Measurements from ENCODE around the gene ASPSCR1. TPM values are rescaled to one million over a fixed set of nuclear protein-coding genes. Genes with fewer than 3 reads are reported as not detected.
"Not testable (repeated sequence)": the region's sequence is repeated elsewhere in the genome, so short reads cannot be mapped to it uniquely, and the experiment has no call there.

Gene ASPSCR1
- total RNA-seq, 1 donor: 28.0 TPM

DNA sequence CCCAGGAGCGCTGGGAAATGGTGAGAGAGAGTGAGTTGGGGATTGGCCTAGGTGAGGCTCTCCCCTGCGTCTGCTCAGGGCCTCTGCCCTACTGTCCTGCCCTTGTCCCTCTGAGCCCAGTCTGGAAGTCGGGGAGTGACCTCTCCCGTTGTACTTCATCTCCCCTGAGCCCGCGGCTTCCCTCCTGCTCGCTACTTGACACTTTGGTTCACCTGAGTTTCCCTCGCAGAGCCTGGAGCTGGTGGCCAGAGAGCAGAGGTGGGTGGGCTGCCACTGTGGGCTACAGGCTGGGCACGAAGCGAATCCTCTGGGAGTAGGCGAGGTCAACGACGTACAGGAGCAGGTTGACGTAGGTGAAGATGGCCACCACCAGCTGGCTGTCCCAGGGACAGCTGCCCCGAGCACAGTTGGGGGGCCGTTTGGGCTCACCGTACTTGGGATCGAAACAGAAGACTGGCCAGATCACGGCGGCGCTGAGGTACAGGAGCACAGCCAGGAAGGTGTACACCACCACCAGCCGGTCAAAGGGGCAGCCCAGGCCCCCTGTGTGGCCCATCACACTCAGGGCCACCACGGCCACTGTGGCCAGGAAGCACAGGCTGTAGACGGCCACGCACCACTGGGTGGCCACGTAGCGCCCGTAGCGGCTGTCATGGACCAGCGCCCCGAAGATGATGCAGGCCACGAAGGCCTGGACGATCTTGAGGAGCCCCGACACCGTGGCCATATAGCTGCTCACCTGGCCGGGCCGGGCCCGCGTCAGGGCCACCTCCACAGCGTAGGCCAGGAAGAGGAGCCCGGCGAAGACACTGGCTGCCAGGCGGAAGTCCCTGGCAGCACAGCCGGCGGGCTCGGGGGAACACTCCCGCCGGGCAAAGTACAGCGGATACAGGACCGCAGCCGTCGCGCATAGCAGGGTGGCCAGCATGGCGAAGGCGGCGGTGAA lies 36.6 kb upstream of the ASPSCR1 start:
- DNase-seq (ENCODE audit: low read depth in 2 of 3, low spot score in 2 of 3): no peak

GRCh38 chr17:81941484-81942166 lies 35.8 kb upstream of the ASPSCR1 start:
- peak in 1 of 3 donors; percentile 27 for DNase-seq (ENCODE audit: low read depth in 2 of 3, low spot score in 2 of 3)

DNA sequence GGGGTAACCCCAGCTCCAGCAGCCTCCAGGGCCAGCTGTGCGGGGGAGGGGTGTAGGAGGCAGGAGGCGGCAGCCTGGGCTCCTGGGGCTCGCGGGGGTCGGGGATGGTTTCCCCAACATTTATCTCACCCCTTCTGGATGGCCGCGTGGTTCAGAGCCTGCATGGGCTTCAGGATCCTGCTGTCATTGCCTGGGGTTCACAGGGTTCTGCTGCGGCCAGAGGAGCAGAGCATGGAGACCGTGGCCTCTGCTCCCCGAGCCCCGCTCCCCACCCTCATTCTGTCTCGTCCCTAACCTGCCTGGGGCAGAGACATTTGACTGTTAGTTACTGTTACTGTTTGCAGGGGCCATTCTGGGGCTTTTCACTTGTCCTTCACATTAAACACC lies 35.3 kb upstream of the ASPSCR1 start:
- no peak for DNase-seq (ENCODE audit: low read depth in 2 of 3, low spot score in 2 of 3)

DNA sequence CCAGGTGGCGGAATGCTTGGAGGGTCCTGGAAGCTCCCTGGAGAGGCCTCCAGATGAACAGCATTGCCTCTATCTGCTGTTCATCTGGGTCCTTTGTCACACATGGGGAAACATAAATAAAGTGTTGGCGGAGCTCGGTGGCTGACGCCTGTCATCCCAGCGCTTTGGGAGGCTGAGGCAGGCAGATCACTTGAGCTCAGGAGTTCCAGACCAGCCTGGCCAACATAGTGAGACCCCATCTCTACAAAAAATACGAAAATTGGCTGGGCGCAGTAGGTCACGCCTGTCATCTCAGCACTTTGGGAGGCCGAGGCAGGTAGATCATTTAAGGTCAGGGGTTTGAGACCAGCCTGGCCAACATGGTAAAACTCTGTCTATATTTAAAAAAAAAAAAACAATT lies 32.6 kb upstream of the ASPSCR1 start:
- DNase-seq (ENCODE audit: low read depth in 2 of 3, low spot score in 2 of 3): no peak

DNA sequence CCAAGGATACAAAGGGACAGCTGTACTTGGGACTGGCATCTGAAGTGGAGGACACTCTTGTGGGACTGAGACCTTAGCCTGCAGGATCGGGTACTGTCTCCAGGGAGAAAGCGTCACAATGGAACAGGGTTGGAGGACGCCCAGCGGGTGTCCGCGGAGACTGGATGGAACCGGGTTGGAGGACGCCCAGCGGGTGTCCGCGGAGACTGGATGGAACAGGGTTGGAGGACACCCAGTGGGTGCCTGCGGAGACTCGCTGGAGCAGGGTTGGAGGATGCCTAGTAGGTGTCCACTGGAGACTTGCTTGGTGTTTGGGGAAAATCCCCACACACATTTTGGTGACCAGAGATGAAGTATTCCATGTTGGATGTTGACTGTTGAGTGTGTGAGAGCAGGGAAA lies 30.2 kb upstream of the ASPSCR1 start, which contains the start of gene MYADML2:
TSS of gene MYADML2 (minus strand) at position 45 of the 400 bp plus-strand sequence. CDS start 5,492 bp downstream, outside the sequence.
- DNase-seq (ENCODE audit: low read depth in 2 of 3, low spot score in 2 of 3): no peak

DNA sequence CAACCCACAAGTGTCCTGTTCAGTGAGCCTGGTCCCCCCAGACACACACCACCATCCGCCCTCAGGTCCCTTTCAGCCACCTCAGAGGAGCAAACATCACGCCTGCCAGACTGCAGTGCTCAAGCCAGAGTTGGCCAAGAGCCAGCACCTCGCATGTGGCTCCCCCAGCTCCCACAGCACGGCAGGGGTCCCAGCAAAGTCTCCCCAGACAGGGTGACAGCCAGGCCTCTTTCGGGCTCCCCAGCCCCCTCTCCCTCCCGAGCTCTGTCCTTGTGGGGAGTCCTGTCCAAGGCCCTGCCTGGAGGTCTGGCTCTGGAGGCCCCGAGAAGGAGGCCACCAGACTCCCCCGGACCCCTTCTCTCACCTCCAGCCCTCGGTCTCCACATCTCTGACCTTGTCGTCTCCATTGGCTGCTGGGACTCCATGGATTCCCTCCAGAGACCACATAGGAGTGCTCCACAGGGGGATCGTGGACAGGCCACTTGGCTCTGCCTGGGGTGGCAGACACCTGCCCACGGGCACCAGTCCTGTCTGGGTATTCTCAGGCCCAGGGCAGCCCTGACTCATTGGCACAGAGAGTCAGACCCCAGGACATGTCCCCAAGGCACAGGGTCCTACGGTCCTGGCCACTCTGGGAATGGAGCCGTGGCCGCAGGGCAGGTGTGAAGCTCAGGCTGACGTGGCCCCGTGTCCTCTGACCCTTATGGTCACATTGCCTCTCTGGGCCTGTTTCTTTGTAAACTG lies 28.6 kb upstream of the ASPSCR1 start:
- DNase-seq (ENCODE audit: low read depth in 2 of 3, low spot score in 2 of 3): no peak

DNA sequence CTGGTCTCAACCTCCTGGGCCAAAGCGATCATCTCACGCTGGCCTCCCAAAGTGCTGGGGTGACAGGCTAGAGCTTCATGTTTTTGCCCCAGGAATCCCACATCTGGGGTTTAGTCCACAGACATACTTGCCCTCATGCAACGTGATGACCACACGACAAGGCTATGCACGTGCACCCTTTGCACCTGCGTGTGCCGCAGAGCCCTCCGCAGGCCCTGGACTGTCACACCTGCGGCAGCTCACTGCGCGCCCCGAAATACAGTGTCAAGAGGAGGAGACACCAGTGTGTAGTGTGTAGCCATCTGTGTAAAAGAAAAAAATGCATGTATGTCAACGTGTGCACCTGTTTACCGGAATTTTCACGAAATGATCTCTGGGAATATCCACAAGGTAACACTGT lies 26.9 kb upstream of the ASPSCR1 start:
- DNase-seq (ENCODE audit: low read depth in 2 of 3, low spot score in 2 of 3): no peak

DNA sequence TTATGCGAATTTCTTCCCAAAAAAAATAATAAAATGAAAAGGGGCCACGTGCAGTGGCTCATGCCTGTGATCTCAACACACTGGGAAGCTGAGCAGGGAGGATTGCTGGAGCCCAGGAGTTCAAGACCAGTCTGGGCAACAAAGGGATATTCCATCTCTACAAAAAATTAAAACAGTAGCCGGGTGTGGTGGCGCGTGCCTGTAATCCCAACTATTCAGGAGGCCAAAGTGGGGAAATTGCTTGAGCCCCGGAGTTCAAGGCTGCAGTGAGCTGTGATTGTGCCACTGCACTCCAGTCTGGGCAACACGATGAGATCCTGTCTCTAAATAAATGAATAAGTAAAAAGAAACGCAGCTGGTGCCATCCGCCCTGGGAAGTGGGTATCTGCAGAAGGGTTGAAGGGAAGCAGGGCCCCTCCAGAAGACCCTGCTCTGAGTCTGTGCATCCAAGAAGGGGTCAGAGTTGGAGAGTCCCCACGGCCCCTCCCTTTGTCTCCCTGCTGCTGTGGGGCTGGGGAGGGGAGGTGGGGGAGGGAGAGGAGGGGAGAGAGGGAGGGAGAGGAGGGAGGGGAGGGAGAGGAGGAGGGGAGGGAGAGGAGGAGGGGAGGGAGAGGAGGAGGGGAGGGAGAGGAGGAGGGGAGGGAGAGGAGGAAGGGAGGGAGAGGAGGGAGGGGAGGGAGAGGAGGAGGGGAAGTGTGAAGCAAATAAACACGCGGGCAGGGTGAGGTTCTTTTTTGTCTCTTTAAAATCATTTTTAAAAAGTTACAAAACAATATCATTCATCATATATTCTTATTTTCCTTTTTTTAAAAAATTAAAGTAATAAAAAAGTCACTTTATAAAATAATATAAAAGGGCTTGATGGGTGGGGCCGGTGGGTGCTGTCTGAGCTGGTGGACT lies 25.4 kb upstream of the ASPSCR1 start:
- no peak for DNase-seq (ENCODE audit: low read depth in 2 of 3, low spot score in 2 of 3)

DNA sequence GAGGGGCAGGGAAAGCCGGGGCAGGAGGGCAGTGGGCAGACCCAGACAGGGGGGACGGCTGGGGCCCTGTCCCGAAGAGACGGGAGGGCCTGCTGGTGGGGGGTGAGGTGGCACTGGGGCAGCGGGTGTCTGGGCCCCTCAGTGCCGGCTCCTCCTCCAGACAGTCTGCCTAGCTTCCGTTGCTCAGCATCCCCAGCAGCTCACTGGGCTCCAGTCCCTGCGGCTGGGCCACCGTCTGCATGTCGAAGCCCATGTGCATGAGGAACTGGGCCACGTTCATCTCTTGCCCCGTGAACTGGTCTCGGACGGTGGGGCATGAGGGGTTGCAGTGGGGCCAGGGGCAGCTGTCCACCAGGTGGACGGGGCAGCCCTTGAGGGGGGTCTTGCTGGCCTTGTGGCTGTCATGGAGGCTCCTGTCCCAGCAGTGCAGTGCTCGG lies 24.6 kb upstream of the ASPSCR1 start:
- no peak for DNase-seq (ENCODE audit: low read depth in 2 of 3, low spot score in 2 of 3)

DNA sequence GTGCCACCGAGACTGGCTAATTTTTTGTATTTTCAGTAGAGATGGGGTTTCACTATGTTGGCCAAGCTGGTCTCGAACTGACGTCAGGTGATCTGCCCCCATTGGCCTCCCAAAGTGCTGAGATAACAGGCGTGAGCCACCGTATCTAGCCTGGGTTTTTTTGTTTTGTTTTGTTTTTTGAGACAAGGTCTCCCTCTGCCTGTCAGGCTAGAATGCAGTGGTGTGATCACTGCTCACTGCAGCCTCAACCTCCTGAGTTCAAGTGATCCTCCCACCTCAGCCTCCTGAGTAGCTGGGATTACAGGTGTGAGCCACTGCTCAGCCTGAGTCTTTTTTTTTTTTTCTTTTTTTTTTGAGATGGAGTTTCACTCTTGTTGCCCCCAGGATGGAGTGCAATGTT lies 24.0 kb upstream of the ASPSCR1 start:
- DNase-seq (ENCODE audit: low read depth in 2 of 3, low spot score in 2 of 3): not testable (repeated sequence)

GRCh38 chr17:81954131-81955057 lies 23.0 kb upstream of the ASPSCR1 start:
- DNase-seq (ENCODE audit: low read depth in 2 of 3, low spot score in 2 of 3): no peak

DNA sequence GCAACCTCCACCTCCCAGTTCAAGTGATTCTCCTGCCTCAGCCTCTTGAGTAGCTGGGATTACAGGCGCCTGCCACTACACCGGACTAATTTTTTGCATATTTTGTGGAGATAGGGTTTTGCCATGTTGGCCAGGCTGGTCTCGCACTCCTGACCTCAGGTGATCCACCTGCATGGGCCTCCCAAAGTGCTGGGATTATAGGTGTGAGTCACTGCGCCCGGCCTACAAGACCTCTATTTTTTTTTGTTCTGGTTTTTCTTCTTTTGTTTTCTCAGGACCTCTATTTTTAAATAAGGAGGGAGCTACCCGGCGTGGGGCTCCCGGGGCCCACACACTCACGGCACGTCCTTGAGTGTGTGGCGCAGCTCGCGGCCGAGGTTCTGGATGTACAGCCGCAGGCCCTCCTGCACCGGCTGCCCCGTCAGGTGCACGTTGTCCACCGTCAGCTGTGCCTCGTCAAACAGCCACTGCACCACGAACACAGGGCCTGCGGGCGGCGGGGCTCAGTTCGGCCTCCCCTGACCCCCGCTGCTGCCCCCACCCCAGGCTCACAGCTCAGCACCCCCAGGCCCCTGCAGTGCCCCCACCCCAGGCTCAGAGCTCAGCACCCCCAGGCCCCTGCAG lies 22.3 kb upstream of the ASPSCR1 start:
- DNase-seq (ENCODE audit: low read depth in 2 of 3, low spot score in 2 of 3): no peak

- no peak for DNase-seq (ENCODE audit: low read depth in 2 of 3, low spot score in 2 of 3)
These were observed 21.5 kb upstream of the ASPSCR1 start for GRCh38 chr17:81955756-81956544.

DNA sequence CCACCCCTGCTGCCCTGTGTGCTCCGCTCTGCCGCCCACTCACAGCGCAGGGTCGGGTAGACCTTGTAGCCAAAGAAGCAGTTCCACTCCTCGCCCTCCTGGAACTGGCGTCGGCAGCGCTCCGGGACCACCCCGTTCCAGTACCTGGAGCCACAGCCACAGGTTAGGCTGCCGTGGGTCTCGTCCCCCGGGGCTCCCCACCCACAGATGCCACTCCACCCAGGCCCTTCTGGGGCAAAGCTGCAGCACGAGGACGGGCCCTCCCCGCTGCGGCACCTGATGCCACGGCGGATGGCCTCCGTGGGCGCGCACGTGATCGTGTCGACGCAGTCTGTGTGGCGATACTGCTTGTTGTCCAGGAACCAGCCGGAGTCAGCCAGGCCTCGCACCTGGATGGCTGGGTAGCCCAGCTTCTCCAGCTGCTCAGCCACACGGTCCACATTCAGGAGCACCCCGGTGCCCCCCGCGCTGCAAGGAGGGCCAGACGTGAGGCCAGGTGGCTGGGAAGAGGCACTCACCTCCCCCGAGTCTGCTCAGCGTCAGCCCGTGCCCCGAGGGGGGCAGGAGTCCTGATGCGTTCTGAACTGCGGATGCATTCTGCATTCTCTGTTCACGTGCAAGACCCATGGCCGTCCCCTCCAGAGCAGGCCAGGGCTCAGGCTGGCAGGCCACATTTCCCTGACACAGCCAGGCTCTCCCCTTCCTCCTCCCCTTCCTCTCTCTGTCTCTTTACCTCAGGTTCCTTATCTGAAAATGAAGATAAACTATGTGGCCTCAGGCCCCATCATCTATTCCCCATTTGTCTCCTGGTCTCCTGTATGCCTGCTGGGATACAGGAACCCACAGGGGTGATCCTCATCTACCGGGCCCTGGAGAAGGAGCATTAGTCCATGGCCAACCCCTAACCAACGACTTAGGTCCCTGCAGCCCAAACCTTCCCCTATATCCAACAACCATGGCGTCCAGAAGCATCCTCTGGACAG lies 20.5 kb upstream of the ASPSCR1 start:
- no peak for DNase-seq (ENCODE audit: low read depth in 2 of 3, low spot score in 2 of 3)

DNA sequence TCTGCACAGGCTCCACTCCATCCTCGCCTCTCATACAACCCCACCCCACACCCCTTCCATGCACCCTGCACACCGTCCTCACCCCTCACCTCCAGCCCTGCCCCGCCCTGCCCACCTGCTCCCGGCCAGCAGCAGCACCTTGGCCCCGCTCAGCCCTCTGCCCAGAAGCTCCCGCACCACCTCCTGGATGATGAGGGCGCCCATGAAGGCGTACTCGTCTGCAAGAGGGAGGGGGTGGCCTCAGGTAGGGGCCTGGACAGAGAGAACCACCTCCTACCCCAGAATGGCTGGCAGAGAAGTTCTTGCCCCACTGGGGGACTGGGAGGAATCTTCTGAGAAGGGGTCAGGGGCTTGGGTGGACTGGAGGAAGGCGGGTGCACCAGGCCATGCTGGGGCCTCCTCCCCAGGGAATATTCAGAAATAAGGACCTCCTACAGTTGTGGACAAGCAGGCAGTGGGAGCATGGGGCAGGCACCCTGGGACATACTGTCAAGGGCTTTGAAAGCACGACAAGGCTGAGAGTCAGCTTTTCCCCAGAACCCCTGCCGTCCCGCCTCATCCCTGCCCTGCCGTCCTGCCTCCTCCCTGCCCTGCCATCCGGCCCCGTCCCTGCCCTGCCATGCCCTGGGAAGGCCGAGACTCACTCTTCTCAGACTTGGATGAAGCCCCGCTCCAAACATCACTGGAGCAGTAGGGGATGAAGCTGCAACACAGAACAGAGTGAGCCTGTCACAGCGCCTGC lies 19.6 kb upstream of the ASPSCR1 start:
- DNase-seq (ENCODE audit: low read depth in 2 of 3, low spot score in 2 of 3): no peak

Measured in hematopoietic multipotent progenitor cell (in vitro differentiated cells).